Measurements from ENCODE around the gene GTF2IRD1.
"Not testable (repeated sequence)": the region's sequence is repeated elsewhere in the genome, so short reads cannot be mapped to it uniquely, and the experiment has no call there.

GTF2IRD1 gene

GRCh38 chr7:74606909-74607510 lies 153.3 kb downstream of the GTF2IRD1 start:
- no peak for DNase-seq

- no peak for DNase-seq
These were observed 158.5 kb downstream of the GTF2IRD1 start for GRCh38 chr7:74612015-74612829.

- DNase-seq: no peak
These were observed 162.5 kb downstream of the GTF2IRD1 start for GRCh38 chr7:74615933-74616780.

GRCh38 chr7:74617180-74617744 lies 163.6 kb downstream of the GTF2IRD1 start:
- DNase-seq: peak; percentile 22

- no peak for DNase-seq
These were observed 165.6 kb downstream of the GTF2IRD1 start for GRCh38 chr7:74619235-74619860.

GRCh38 chr7:74622228-74622749 lies 168.6 kb downstream of the GTF2IRD1 start:
- DNase-seq: no peak

- no peak for DNase-seq
These were observed 169.4 kb downstream of the GTF2IRD1 start for GRCh38 chr7:74623135-74623534.

GRCh38 chr7:74625446-74625845 lies 171.7 kb downstream of the GTF2IRD1 start:
- DNase-seq: no peak

GRCh38 chr7:74627661-74628411 lies 174.1 kb downstream of the GTF2IRD1 start:
- DNase-seq: no peak

- DNase-seq: no peak
These were observed 178.8 kb downstream of the GTF2IRD1 start for GRCh38 chr7:74632505-74632904.

- DNase-seq: no peak
These were observed 179.8 kb downstream of the GTF2IRD1 start for GRCh38 chr7:74633451-74633921.

- no peak for DNase-seq
These were observed 184.0 kb downstream of the GTF2IRD1 start for GRCh38 chr7:74637745-74638144.

- peak; percentile 89 for DNase-seq
These were observed 196.3 kb downstream of the GTF2IRD1 start for GRCh38 chr7:74650055-74650454.

- DNase-seq: peak; percentile 36
These were observed 196.9 kb downstream of the GTF2IRD1 start for GRCh38 chr7:74650493-74651132.

GRCh38 chr7:74651133-74651504 lies 197.4 kb downstream of the GTF2IRD1 start:
- not testable (repeated sequence) for DNase-seq

All from activated CD4-positive, alpha-beta T cell treated with anti-CD3 and anti-CD28 coated beads for 48 hours (primary cell).